ENCODE measurements around the gene VWA7.
"Not testable (repeated sequence)": the region's sequence is repeated elsewhere in the genome, so short reads cannot be mapped to it uniquely, and the experiment has no call there.

The VWA7 gene

GRCh38 chr6:31776989-31777666 is at the start of gene VWA7:
Gene VWA7 (minus strand): TSS chr6:31777328. CDS start chr6:31776779, 549 bp downstream.
- DNase-seq = no peak

- peak; percentile 76 for DNase-seq
Observed at GRCh38 chr6:31826793-31827285, 49.7 kb upstream of the VWA7 start.

GRCh38 chr6:31825553-31825952 is 48.4 kb upstream of the VWA7 start:
- DNase-seq = no peak

- not testable (repeated sequence) for DNase-seq
Observed at GRCh38 chr6:31823592-31824196, 46.6 kb upstream of the VWA7 start.

GRCh38 chr6:31822036-31822821 is 45.1 kb upstream of the VWA7 start:
- DNase-seq = peak; percentile 65

GRCh38 chr6:31821301-31822035 is 44.3 kb upstream of the VWA7 start:
- DNase-seq = no peak

- DNase-seq = not testable (repeated sequence)
Observed at GRCh38 chr6:31820399-31820798, 43.3 kb upstream of the VWA7 start.

GRCh38 chr6:31819871-31820299 is 42.8 kb upstream of the VWA7 start:
- DNase-seq = no peak

- not testable (repeated sequence) for DNase-seq
Observed at GRCh38 chr6:31817929-31818511, 40.9 kb upstream of the VWA7 start.

- not testable (repeated sequence) for DNase-seq
Observed at GRCh38 chr6:31817133-31817928, 40.2 kb upstream of the VWA7 start.

GRCh38 chr6:31815025-31815838 is 38.1 kb upstream of the VWA7 start, which contains the start of the genes HSPA1A and HSPA1L:
Gene HSPA1A (plus strand): TSS chr6:31815543. CDS start chr6:31815757, 214 bp downstream.
Gene HSPA1L (minus strand): TSS chr6:31815283. CDS start chr6:31811972, 3,311 bp downstream.
- peak; percentile 88 for DNase-seq

GRCh38 chr6:31814677-31815024 is 37.5 kb upstream of the VWA7 start:
- DNase-seq = peak; percentile 95

GRCh38 chr6:31813465-31813849 is 36.3 kb upstream of the VWA7 start:
- DNase-seq = no peak

- DNase-seq = no peak
Observed at GRCh38 chr6:31811645-31812044, 34.5 kb upstream of the VWA7 start.

GRCh38 chr6:31808599-31808998 is 31.5 kb upstream of the VWA7 start:
- DNase-seq = not testable (repeated sequence)

- DNase-seq = peak; percentile 95
Observed at GRCh38 chr6:31806470-31807272, 29.5 kb upstream of the VWA7 start, which contains the start of gene LSM2. Gene LSM2 (minus strand): TSS chr6:31806966. CDS start chr6:31806757, 209 bp downstream.

- no peak for DNase-seq
Observed at GRCh38 chr6:31805939-31806469, 28.9 kb upstream of the VWA7 start.

- DNase-seq = not testable (repeated sequence)
Observed at GRCh38 chr6:31801031-31801927, 24.2 kb upstream of the VWA7 start.

All from amniotic stem cell (primary cell).